K562 (cell line): ENCODE measurements around the gene IL17RC. TPM values are rescaled to one million over a fixed set of nuclear protein-coding genes. Genes with fewer than 3 reads are reported as not detected.

Source experiments
- BRCA1 ChIP-seq, 2 experiments: fragments of 450-650 bp in 1 of 2; sonication (generic) in 1 of 2; formaldehyde crosslinking in 1 of 2; IDR thresholded peaks; 2 replicates each; pipeline versions ENCODE4 v1.5.0 to v1.6.1; 2017 to 2020; ENCODE audit warnings: mild to moderate bottlenecking in 1 of 2, missing genetic modification reagents in 1 of 2
- BRF1 ChIP-seq: IDR thresholded peaks from 3 replicates; pipeline ENCODE4 v1.6.1; 2011; ENCODE audit warnings: borderline replicate concordance, mild to moderate bottlenecking; ENCODE audit not compliant: insufficient read length; ENCODE audit errors: extremely low read depth
- E2F6 ChIP-seq, 2 experiments: IDR thresholded peaks; 2 replicates each; pipeline ENCODE4 v1.6.1; 2011; ENCODE audit warnings: borderline replicate concordance in 1 of 2, control low read depth in 1 of 2, low read depth in 1 of 2, low read length in 1 of 2, mild to moderate bottlenecking in 1 of 2, mixed read lengths in 1 of 2, moderate library complexity in 1 of 2; ENCODE audit not compliant: insufficient read depth in 1 of 2, insufficient read length in 1 of 2, poor library complexity in 1 of 2, severe bottlenecking in 1 of 2; ENCODE audit errors: extremely low read depth in 1 of 2
- EP400 ChIP-seq: fragments of 450-650 bp; IDR thresholded peaks from 2 replicates; pipeline ENCODE4 v1.6.1; 2017; ENCODE audit warnings: antibody characterized with exemption, mild to moderate bottlenecking, moderate library complexity
- FOSL1 ChIP-seq: fragments of 200-800 bp; sonication (Bioruptor generic); conservative IDR thresholded peaks from 2 replicates; pipeline ENCODE4 v1.6.1; 2016; ENCODE audit warnings: missing genetic modification characterization, missing compliant biosample characterization
- FOXK2 ChIP-seq, 2 experiments: fragments of 450-650 bp; IDR thresholded peaks in 1 of 2; conservative IDR thresholded peaks in 1 of 2; 2 replicates each; pipeline ENCODE4 v1.6.1; 2016; ENCODE audit warnings: low read depth in 2 of 2, mild to moderate bottlenecking in 1 of 2
- FOXM1 ChIP-seq, 2 experiments: fragments of 450-650 bp in 1 of 2; sonication (generic) in 1 of 2; formaldehyde crosslinking in 1 of 2; IDR thresholded peaks; 2 replicates each; pipeline versions ENCODE4 v1.6.1 to v1.9.0; 2017 to 2022; ENCODE audit warnings: low read depth in 2 of 2, mild to moderate bottlenecking in 2 of 2, missing genetic modification reagents in 1 of 2, moderate library complexity in 1 of 2
- HDGF ChIP-seq: fragments of 450-650 bp; IDR thresholded peaks from 2 replicates; pipeline ENCODE4 v1.6.1; 2016
- HMG20A ChIP-seq: fragments of 450-650 bp; formaldehyde crosslinking; conservative IDR thresholded peaks from 2 replicates; pipeline ENCODE4 v1.4.0; 2020; ENCODE audit warnings: mild to moderate bottlenecking, mixed read lengths
- JUND ChIP-seq, 2 experiments: IDR thresholded peaks; 2 replicates in 1 of 2; 3 replicates in 1 of 2; pipeline ENCODE4 v1.6.1; 2011; ENCODE audit warnings: borderline replicate concordance in 2 of 2, low read depth in 2 of 2, low read length in 2 of 2, improper control_type of control experiment in 1 of 2, missing biosample characterization in 1 of 2, missing genetic modification characterization in 1 of 2, missing genetic modification reagents in 1 of 2
- MEIS2 ChIP-seq: fragments of 450-650 bp; IDR thresholded peaks from 2 replicates; pipeline ENCODE4 v1.6.1; 2014; ENCODE audit warnings: mild to moderate bottlenecking; ENCODE audit not compliant: partially characterized antibody
- MYC ChIP-seq, 2 experiments: fragments of 250-450 bp in 1 of 2; sonication (Bioruptor Pico) in 1 of 2; IDR thresholded peaks; 2 replicates each; pipeline versions ENCODE4 v1.5.1 to v1.6.1; 2012 to 2021; ENCODE audit warnings: low read depth in 2 of 2, borderline replicate concordance in 1 of 2, improper control_type of control experiment in 1 of 2, low read length in 1 of 2, mild to moderate bottlenecking in 1 of 2, moderate library complexity in 1 of 2
- NCOA2 ChIP-seq, 2 experiments: fragments of 450-650 bp; IDR thresholded peaks; 2 replicates each; pipeline ENCODE4 v1.6.1; 2018; ENCODE audit warnings: mild to moderate bottlenecking in 2 of 2, moderate library complexity in 1 of 2; ENCODE audit not compliant: partially characterized antibody in 2 of 2
- POLR2B ChIP-seq: fragments of 450-650 bp; IDR thresholded peaks from 2 replicates; pipeline ENCODE4 v1.6.1; 2018; ENCODE audit warnings: low read depth; ENCODE audit not compliant: partially characterized antibody
- RBM22 ChIP-seq: fragments of 200-400 bp; formaldehyde crosslinking; IDR thresholded peaks from 2 replicates; pipeline ENCODE4 v1.6.1; 2018; ENCODE audit warnings: low read length, low read depth; ENCODE audit not compliant: poor library complexity, severe bottlenecking
- RFX5 ChIP-seq: IDR thresholded peaks from 2 replicates; pipeline ENCODE4 v1.6.1; 2011; ENCODE audit warnings: low read depth, mild to moderate bottlenecking, improper control_type of control experiment, low read length
- SIN3A ChIP-seq, 2 experiments: fragments of 150-350 bp in 1 of 2; IDR thresholded peaks; 2 replicates each; pipeline ENCODE4 v1.6.1; 2011 to 2016; ENCODE audit warnings: borderline replicate concordance in 2 of 2, low read depth in 2 of 2, low read length in 2 of 2, mild to moderate bottlenecking in 2 of 2, moderate library complexity in 2 of 2; ENCODE audit not compliant: control insufficient read depth in 1 of 2
- SIN3B ChIP-seq: fragments of 450-650 bp; IDR thresholded peaks from 2 replicates; pipeline ENCODE4 v1.6.1; 2017; ENCODE audit warnings: low read depth, mild to moderate bottlenecking, moderate library complexity
- SP1 ChIP-seq: sonication (generic); formaldehyde crosslinking; IDR thresholded peaks from 2 replicates; pipeline ENCODE4 v1.8.1; 2022; ENCODE audit warnings: mild to moderate bottlenecking, missing genetic modification reagents
- U2AF1 ChIP-seq: fragments of 200-400 bp; formaldehyde crosslinking; optimal IDR thresholded peaks from 2 replicates; pipeline ENCODE3; 2017; ENCODE audit warnings: mild to moderate bottlenecking, low read depth, low read length, moderate library complexity
- ZNF699 ChIP-seq: fragments of 250-450 bp; sonication (Bioruptor Pico); IDR thresholded peaks from 2 replicates; pipeline ENCODE4 v1.8.0; 2021; ENCODE audit warnings: mild to moderate bottlenecking, moderate library complexity; ENCODE audit not compliant: insufficient replicate concordance
- ZNF778 ChIP-seq: fragments of 450-650 bp; formaldehyde crosslinking; IDR thresholded peaks from 2 replicates; pipeline ENCODE4 v1.4.0; 2020; ENCODE audit warnings: mild to moderate bottlenecking, moderate library complexity
- polyA plus RNA-seq, 8 experiments: library from polyadenylated mRNA; depleted of rRNA in 4 of 8; stranded (reverse) in 5 of 8; unstranded in 3 of 8; fragments of >200 nt; fragmentation: Nextera tagmentation in 2 of 8; fragmentation: Illumina TruSeq in 1 of 8; extraction: Ambion mirVana in 2 of 8; extraction: Trizol in 1 of 8; gene quantifications; 2 replicates each; pipeline versions ENCODE4 v1.2.1 to v1.2.3, GENCODE V29; 2011 to 2014; ENCODE audit warnings: inconsistent platforms in 1 of 8, missing spikeins in 1 of 8
- total RNA-seq, 7 experiments: library from RNA; depleted of rRNA in 6 of 7; stranded (reverse); fragments of >200 nt in 6 of 7; fragmentation: Illumina TruSeq in 2 of 7; extraction: Trizol in 2 of 7; gene quantifications; 2 replicates each; pipeline versions ENCODE4 v1.2.1 to v1.2.3, GENCODE V29; 2011 to 2021; ENCODE audit warnings: low replicate concordance in 1 of 7

Gene IL17RC
- total and polyA plus RNA-seq, 9 of the 15 experiments (the other 6 are each of a cell fraction or from before 2014, with no cell fraction given): 0.15 to 11.4 (median 7.1) TPM; not detected in 1

- TF ChIP-seq JUND (IDR thresholded peaks at IDR 0.05; ENCODE audit: borderline replicate concordance, low read depth, low read length): no peak; the same call in 1 of the 2 replicates
- TF ChIP-seq JUND (tag; IDR thresholded peaks at IDR 0.05; ENCODE audit: borderline replicate concordance, low read depth, low read length): peak; percentile 47; the same call in 1 of the 3 replicates
- TF ChIP-seq MYC (IDR thresholded peaks at IDR 0.05; ENCODE audit: low read depth, low read length): peak; percentile 62
- no peak for TF ChIP-seq MYC (CRISPR knock-in tag; IDR thresholded peaks at IDR 0.05; ENCODE audit: borderline replicate concordance, low read depth)
- TF ChIP-seq BRCA1 (IDR thresholded peaks at IDR 0.05): no peak
- no peak; the same call in 1 of the 2 replicates for TF ChIP-seq BRCA1 (CRISPR knock-in tag; IDR thresholded peaks at IDR 0.05)
- peak; percentile 72 for TF ChIP-seq FOSL1 (tag)
- no peak for TF ChIP-seq HMG20A (CRISPR knock-in tag)
- TF ChIP-seq ZNF699 (CRISPR knock-in tag): no peak
- TF ChIP-seq MEIS2: peak; percentile 4
- TF ChIP-seq RBM22: no peak
- peak; percentile 33 for TF ChIP-seq POLR2B
- no peak for TF ChIP-seq BRF1
- TF ChIP-seq E2F6 (IDR thresholded peaks at IDR 0.05; ENCODE audit: borderline replicate concordance in 1 of 2, extremely low read depth in 1 of 2, insufficient read depth in 1 of 2, insufficient read length in 1 of 2, low read depth in 1 of 2, low read length in 1 of 2, poor library complexity in 1 of 2, severe bottlenecking in 1 of 2): peak in 1 of 2 experiments; percentile 76
- 0 out of 4 replicates have a peak, but pooled peaks of 1 of the 2 experiments have one; percentile 45 for TF ChIP-seq SIN3A (IDR thresholded peaks at IDR 0.05; ENCODE audit: borderline replicate concordance in 2 of 2, control insufficient read depth in 1 of 2, low read depth in 2 of 2, low read length in 2 of 2)
- TF ChIP-seq NCOA2 (IDR thresholded peaks at IDR 0.05; ENCODE audit: partially characterized antibody in 2 of 2): no peak
- no peak for TF ChIP-seq HDGF
- TF ChIP-seq SIN3B: no peak
- 0 out of 4 replicates have a peak, but pooled peaks of 1 of the 2 experiments have one; percentile 36 for TF ChIP-seq FOXK2 (conservative IDR thresholded peaks at IDR 0.05 in 1 of 2, IDR thresholded peaks at IDR 0.05 in 1 of 2; ENCODE audit: low read depth in 2 of 2)
- no peak for TF ChIP-seq U2AF1
- TF ChIP-seq RFX5: no peak
- TF ChIP-seq SP1 (CRISPR knock-in tag): peak; percentile 59; the same call in 1 of the 2 replicates
- no peak for TF ChIP-seq ZNF778 (CRISPR knock-in tag)
- TF ChIP-seq FOXM1 (IDR thresholded peaks at IDR 0.05; ENCODE audit: low read depth): no peak
- TF ChIP-seq FOXM1 (CRISPR knock-in tag; IDR thresholded peaks at IDR 0.05; ENCODE audit: low read depth): no peak
- TF ChIP-seq EP400: no peak; the same call in 1 of the 2 replicates
Measured at GRCh38 chr3:9916734-9917680, at the start of gene IL17RC (continued).
